ENCODE measurements around the gene CAND1. TPM values are rescaled to one million over a fixed set of nuclear protein-coding genes. Genes with fewer than 3 reads are reported as not detected.

The CAND1 gene
- total RNA-seq, 6 experiments from 2014 or later, result 151 to 181 (median 165) TPM

DNA sequence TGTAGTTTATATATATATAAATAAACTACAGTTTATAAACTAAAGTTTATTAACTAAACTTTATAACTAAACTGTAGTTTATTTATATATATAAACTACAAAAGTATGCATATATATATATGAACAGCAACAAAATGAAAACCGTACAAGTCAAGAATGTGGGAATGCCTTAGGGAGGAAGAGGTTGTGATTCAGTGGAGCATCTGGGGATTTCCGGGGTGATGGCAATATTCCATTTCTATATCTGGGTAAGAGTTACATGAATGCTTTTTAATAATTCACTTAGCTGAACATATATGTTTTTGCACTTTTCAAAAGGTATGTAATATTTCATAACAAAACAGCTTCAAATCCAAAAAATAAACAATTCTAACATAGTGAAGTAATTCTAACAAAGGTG is 30.1 kb upstream of the CAND1 start:
- H3K4me3 Mint-ChIP-seq, result no peak overlapping the region
- peaks cover 4% of the 10 kb centered on the region for H3K27me3 Mint-ChIP-seq (ENCODE audit: insufficient read depth)
- no peak overlapping the region for H3K27ac Mint-ChIP-seq
- TF ChIP-seq, protein P1, sequence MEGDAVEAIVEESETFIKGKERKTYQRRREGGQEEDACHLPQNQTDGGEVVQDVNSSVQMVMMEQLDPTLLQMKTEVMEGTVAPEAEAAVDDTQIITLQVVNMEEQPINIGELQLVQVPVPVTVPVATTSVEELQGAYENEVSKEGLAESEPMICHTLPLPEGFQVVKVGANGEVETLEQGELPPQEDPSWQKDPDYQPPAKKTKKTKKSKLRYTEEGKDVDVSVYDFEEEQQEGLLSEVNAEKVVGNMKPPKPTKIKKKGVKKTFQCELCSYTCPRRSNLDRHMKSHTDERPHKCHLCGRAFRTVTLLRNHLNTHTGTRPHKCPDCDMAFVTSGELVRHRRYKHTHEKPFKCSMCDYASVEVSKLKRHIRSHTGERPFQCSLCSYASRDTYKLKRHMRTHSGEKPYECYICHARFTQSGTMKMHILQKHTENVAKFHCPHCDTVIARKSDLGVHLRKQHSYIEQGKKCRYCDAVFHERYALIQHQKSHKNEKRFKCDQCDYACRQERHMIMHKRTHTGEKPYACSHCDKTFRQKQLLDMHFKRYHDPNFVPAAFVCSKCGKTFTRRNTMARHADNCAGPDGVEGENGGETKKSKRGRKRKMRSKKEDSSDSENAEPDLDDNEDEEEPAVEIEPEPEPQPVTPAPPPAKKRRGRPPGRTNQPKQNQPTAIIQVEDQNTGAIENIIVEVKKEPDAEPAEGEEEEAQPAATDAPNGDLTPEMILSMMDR (IDR thresholded peaks at IDR 0.05), result no peak
- no peak for DNase-seq
- no peaks in the 10 kb centered on the region; the same call in 1 of the 2 replicates for H3K4me1 Mint-ChIP-seq (ENCODE audit: low read depth)
- H3K36me3 Mint-ChIP-seq (ENCODE audit: low read depth), result no peaks in the 10 kb centered on the region
- H3K9me3 Mint-ChIP-seq, result peaks cover 8% of the 10 kb centered on the region; the same call in 1 of the 2 replicates

DNA sequence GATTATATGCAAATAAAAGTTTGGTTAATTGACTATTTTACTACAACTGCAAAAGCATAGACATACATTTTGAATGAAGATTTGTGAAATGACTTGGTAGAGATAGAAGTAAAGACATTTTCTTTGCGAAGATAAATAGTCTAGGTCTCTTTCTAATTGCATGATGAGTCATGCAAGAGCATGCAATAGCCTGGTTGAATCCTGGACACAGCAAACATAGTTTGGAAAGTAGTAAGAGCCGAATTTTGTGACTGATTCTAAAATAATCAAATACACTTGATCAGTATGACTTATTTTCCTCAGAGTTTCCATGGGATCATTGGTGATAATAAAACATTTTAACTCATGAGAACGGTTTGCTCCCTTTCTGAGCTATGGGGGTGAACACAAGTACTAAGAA is 27.7 kb upstream of the CAND1 start:
- peaks cover 8% of the 10 kb centered on the region for H3K27me3 Mint-ChIP-seq (ENCODE audit: insufficient read depth)
- no peak overlapping the region for H3K27ac Mint-ChIP-seq
- TF ChIP-seq, protein P1 (IDR thresholded peaks at IDR 0.05), result no peak
- no peak overlapping the region for H3K4me3 Mint-ChIP-seq
- H3K4me1 Mint-ChIP-seq (ENCODE audit: low read depth), result no peaks in the 10 kb centered on the region; the same call in 1 of the 2 replicates
- peak; percentile 9 for DNase-seq
- H3K9me3 Mint-ChIP-seq, result no peaks in the 10 kb centered on the region
- no peaks in the 10 kb centered on the region for H3K36me3 Mint-ChIP-seq (ENCODE audit: low read depth)

DNA sequence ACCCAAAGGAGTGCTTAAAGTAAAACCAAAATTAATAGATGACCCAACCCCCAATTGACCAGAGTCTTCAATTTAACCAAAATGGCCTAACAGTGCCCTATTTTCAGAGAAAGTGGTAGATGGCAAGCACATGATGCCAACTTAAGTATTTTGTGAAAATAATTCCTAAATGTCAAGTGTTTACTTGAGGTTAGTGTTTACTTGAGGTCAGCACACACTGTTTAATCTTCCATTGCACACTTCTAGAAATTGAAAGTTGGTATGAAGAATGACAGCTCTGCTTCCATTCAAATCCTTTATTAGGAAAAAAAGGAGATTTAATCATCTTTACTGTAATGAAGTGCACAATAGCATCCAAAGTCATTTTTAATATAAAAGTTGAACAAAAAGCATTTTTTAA is 25.9 kb upstream of the CAND1 start:
- Mint-ChIP-seq H3K27ac (no peak overlapping the region), H3K4me3 (no peak overlapping the region)
- DNase-seq, result no peak

DNA sequence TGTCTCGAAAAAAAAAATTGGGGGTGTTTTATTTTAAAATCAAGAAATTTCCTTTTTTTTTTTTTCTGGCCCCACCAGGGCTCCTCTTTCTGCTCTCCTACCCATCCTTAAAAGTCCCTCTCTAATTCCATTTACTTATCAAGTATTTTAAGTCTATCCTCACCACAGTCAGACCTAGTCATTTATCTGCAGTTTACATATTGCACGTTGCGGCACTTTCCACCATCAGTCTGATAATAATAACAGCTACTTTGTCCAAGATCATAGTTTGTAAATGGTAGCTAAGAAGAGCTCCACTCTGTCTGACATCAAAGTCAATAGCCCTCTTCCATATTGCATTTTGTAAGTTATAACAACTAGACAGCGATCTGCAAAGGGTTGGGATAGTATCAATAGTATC is 23.6 kb upstream of the CAND1 start:
- Mint-ChIP-seq H3K4me3 (no peak overlapping the region), H3K27me3 (ENCODE audit: insufficient read depth) (peaks cover 3% of the 10 kb centered on the region), H3K9me3 (no peaks in the 10 kb centered on the region), H3K27ac (no peak overlapping the region), H3K36me3 (ENCODE audit: low read depth) (no peaks in the 10 kb centered on the region), H3K4me1 (ENCODE audit: low read depth) (no peaks in the 10 kb centered on the region; the same call in 1 of the 2 replicates)
- no peak for DNase-seq
- TF ChIP-seq, protein P1 (IDR thresholded peaks at IDR 0.05), result no peak

More for the DNA sequence above, 25.9 kb upstream of the CAND1 start:
- Mint-ChIP-seq H3K36me3 (ENCODE audit: low read depth) (no peaks in the 10 kb centered on the region), H3K4me1 (ENCODE audit: low read depth) (no peaks in the 10 kb centered on the region; the same call in 1 of the 2 replicates), H3K9me3 (no peaks in the 10 kb centered on the region), H3K27me3 (ENCODE audit: insufficient read depth) (peaks cover 3% of the 10 kb centered on the region)
- TF ChIP-seq, protein P1 (IDR thresholded peaks at IDR 0.05), result no peak

DNA sequence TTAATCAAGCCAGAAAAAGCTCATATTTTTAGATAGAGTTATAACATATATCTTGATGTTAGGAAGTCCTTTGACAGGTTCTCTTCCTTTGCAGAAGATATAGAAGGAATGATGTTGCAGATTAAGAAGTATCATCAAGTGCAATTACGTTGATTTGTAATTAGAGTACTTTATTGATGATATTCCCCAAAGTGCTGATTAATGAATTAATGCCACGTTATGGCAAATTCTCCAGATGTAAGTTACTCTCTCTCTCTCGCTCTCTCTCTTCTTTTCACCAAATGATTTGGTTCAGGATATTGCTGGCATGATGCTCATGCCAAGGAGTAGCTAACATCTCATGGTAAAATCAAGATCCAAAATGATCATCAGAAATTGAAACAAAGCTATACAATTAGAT is 18.1 kb upstream of the CAND1 start:
- H3K36me3 Mint-ChIP-seq (ENCODE audit: low read depth), result no peaks in the 10 kb centered on the region
- DNase-seq, result no peak
- no peaks in the 10 kb centered on the region for H3K4me1 Mint-ChIP-seq (ENCODE audit: low read depth)
- no peak overlapping the region for H3K4me3 Mint-ChIP-seq
- TF ChIP-seq, protein P1 (IDR thresholded peaks at IDR 0.05), result no peak
- no peaks in the 10 kb centered on the region for H3K27me3 Mint-ChIP-seq (ENCODE audit: insufficient read depth)
- H3K27ac Mint-ChIP-seq, result no peak overlapping the region
- H3K9me3 Mint-ChIP-seq, result no peaks in the 10 kb centered on the region
